Lower leg skin (tissue), 4 donors: ENCODE results near the gene MYBPC1. TPM values are rescaled to one million over a fixed set of nuclear protein-coding genes. Genes with fewer than 3 reads are reported as not detected.
"Not testable (repeated sequence)": the region's sequence is repeated elsewhere in the genome, so short reads cannot be mapped to it uniquely, and the experiment has no call there.

ENCODE experiments used
- DNase-seq, 2 donors: peaks; one replicate each; pipeline ENCODE4 v3.0.0-alpha.2; 2019; ENCODE audit warnings: low spot score in 2 of 2
- H3K4me3 ChIP-seq: fragments of 200-600 bp; sonication (generic); 2 replicates; pipeline ENCODE4 v1.5.1; 2017; ENCODE audit warnings: mild to moderate bottlenecking, low read depth; ENCODE audit not compliant: poor library complexity, severe bottlenecking
- CTCF ChIP-seq, 3 donors: fragments of 450-650 bp; IDR thresholded peaks; one replicate each; pipeline ENCODE4 v1.5.1; 2016; ENCODE audit warnings: antibody characterized with exemption in 3 of 3, mild to moderate bottlenecking in 3 of 3, moderate library complexity in 2 of 3
- POLR2A ChIP-seq, 2 donors: fragments of 450-650 bp; IDR thresholded peaks; one replicate each; pipeline ENCODE4 v1.6.1; 2016 to 2017; ENCODE audit warnings: antibody characterized with exemption in 2 of 2, mild to moderate bottlenecking in 1 of 2, moderate library complexity in 1 of 2
- WGBS, 2 donors: methylation state at CpG; one replicate each; pipeline ENCODE4 v1.1.5; 2018; 5-methylcytosine and 5-hydroxymethylcytosine counted together
- intact Hi-C: fragments of 100-400 bp; cut with DNase I; formaldehyde crosslinking; loops from one replicate; pipeline ENCODE4 v1.15.0; 2023; ENCODE audit warnings: low total_unique reads
- total RNA-seq, 4 donors: library from RNA; depleted of rRNA; stranded (reverse); fragments of >200 nt; gene quantifications; one replicate each; pipeline ENCODE4 v1.1.0, GENCODE V29; 2016

Gene MYBPC1
- total RNA-seq, 4 donors from 2014 or later, result 2.0 to 6.8 (median 5.4) TPM

- no peak overlapping the region for H3K4me3 ChIP-seq
- 60 to 66% methylated on average over 2 of the region's 2 CpGs for WGBS, 2 donors
- DNase-seq, result no peak
- intact Hi-C loops, result no loop called here
- no peak for TF ChIP-seq CTCF (IDR thresholded peaks at IDR 0.05)
- TF ChIP-seq POLR2A (IDR thresholded peaks at IDR 0.05), result no peak
These were observed 60.6 kb downstream of the MYBPC1 start for GRCh38 chr12:101655393-101655792.

- H3K4me3 ChIP-seq, DNase-seq, intact Hi-C loops: not testable (repeated sequence)
- WGBS, 2 donors, result 65 to 66% methylated on average over 2 of the region's 2 CpGs
These were observed 65.9 kb downstream of the MYBPC1 start for GRCh38 chr12:101660662-101661061.

GRCh38 chr12:101663298-101663697, 68.5 kb downstream of the MYBPC1 start:
- TF ChIP-seq POLR2A (IDR thresholded peaks at IDR 0.05) (no peak), CTCF (IDR thresholded peaks at IDR 0.05) (no peak)
- intact Hi-C loops, result no loop called here
- 77 to 87% methylated on average over 6 of the region's 6 CpGs for WGBS, 2 donors
- DNase-seq, result no peak
- no peak overlapping the region for H3K4me3 ChIP-seq

GRCh38 chr12:101664992-101665391, 70.2 kb downstream of the MYBPC1 start:
- no peak for TF ChIP-seq POLR2A (IDR thresholded peaks at IDR 0.05)
- no peak for TF ChIP-seq CTCF (IDR thresholded peaks at IDR 0.05)
- no peak for DNase-seq
- WGBS, 2 donors, result 71 to 79% methylated on average over 7 of the region's 7 CpGs
- intact Hi-C loops, result no loop called here
- H3K4me3 ChIP-seq, result no peak overlapping the region

- intact Hi-C loops, result no loop called here
- 81 to 87% methylated on average over 7 of the region's 7 CpGs for WGBS, 2 donors
- no peak overlapping the region for H3K4me3 ChIP-seq
- DNase-seq, result no peak
- TF ChIP-seq CTCF (IDR thresholded peaks at IDR 0.05) (no peak), POLR2A (IDR thresholded peaks at IDR 0.05) (no peak)
These were observed 71.4 kb downstream of the MYBPC1 start for GRCh38 chr12:101666052-101666728.

GRCh38 chr12:101667591-101667990, 72.8 kb downstream of the MYBPC1 start:
- H3K4me3 ChIP-seq, result no peak overlapping the region
- TF ChIP-seq POLR2A (IDR thresholded peaks at IDR 0.05) (no peak), CTCF (IDR thresholded peaks at IDR 0.05) (no peak)
- 73 to 75% methylated on average over 5 of the region's 5 CpGs for WGBS, 2 donors
- DNase-seq, result no peak
- intact Hi-C loops, result no loop called here
